ENCODE results near the gene TMEM151A.

DNA sequence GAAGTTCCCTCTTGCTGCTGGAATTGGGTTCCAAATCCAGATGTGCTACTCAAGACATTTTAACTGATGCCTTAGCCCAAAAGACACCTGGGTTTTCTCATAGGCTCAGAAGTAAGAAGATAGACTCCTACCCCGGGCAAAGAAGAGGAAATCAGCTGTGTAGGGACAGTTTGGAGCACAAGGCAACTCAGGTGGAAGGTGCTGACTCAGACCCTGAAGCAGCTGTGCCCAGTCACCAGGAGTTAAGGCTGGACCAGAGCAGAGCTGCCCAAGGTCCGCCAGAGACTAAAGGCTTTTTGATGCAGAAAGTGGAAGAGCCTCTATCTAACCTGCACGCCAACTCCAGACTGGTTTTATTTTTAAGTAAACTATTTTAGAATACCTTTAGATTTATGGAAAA is 43.9 kb upstream of the TMEM151A start:
- TF ChIP-seq, protein P1, sequence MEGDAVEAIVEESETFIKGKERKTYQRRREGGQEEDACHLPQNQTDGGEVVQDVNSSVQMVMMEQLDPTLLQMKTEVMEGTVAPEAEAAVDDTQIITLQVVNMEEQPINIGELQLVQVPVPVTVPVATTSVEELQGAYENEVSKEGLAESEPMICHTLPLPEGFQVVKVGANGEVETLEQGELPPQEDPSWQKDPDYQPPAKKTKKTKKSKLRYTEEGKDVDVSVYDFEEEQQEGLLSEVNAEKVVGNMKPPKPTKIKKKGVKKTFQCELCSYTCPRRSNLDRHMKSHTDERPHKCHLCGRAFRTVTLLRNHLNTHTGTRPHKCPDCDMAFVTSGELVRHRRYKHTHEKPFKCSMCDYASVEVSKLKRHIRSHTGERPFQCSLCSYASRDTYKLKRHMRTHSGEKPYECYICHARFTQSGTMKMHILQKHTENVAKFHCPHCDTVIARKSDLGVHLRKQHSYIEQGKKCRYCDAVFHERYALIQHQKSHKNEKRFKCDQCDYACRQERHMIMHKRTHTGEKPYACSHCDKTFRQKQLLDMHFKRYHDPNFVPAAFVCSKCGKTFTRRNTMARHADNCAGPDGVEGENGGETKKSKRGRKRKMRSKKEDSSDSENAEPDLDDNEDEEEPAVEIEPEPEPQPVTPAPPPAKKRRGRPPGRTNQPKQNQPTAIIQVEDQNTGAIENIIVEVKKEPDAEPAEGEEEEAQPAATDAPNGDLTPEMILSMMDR (IDR thresholded peaks at IDR 0.05): no peak
- no peak for TF ChIP-seq POLR2A (IDR thresholded peaks at IDR 0.05)
- no peak for TF ChIP-seq POLR2AphosphoS5 (IDR thresholded peaks at IDR 0.05)
